Gastroesophageal sphincter (tissue), 4 donors: ENCODE results near the gene SRPK3. TPM values are rescaled to one million over a fixed set of nuclear protein-coding genes. Genes with fewer than 3 reads are reported as not detected.

Experiments used
- ATAC-seq: fragments of 150-250 bp; one replicate; pipeline ENCODE4 v1.9.1; 2016; ENCODE audit warnings: mild to moderate bottlenecking, moderate library complexity
- H3K27ac ChIP-seq, 4 donors: fragments of 200-600 bp; sonication (generic) in 3 of 4; 1 replicate in 3 of 4; 2 replicates in 1 of 4; pipeline ENCODE4 v1.5.1; 2016 to 2019
- H3K27me3 ChIP-seq: fragments of 200-600 bp; sonication (generic); one replicate; pipeline ENCODE4 v1.5.1; 2019
- H3K36me3 ChIP-seq, 2 donors: fragments of 200-600 bp; sonication (generic); one replicate each; pipeline ENCODE4 v1.5.1; 2019; ENCODE audit warnings: control low read depth in 1 of 2
- H3K4me1 ChIP-seq, 3 donors: fragments of 200-600 bp; sonication (generic); 1 replicate in 2 of 3; 2 replicates in 1 of 3; pipeline ENCODE4 v1.5.1; 2016 to 2019; ENCODE audit warnings: control low read depth in 2 of 3
- H3K4me3 ChIP-seq, 2 donors: fragments of 200-600 bp; sonication (generic); one replicate each; pipeline ENCODE4 v1.5.1; 2019; ENCODE audit warnings: mild to moderate bottlenecking in 1 of 2, moderate library complexity in 1 of 2
- H3K9me3 ChIP-seq, 3 donors: fragments of 200-600 bp; sonication (generic); one replicate each; pipeline ENCODE4 v1.5.1; 2017 to 2019; ENCODE audit warnings: control low read depth in 2 of 3
- EP300 ChIP-seq: sonication (generic); formaldehyde crosslinking; IDR thresholded peaks from one replicate; pipeline ENCODE4 v1.6.1; 2017; ENCODE audit warnings: antibody characterized with exemption, mild to moderate bottlenecking
- POLR2A ChIP-seq, 2 donors: fragments of 450-650 bp; IDR thresholded peaks; one replicate each; pipeline ENCODE4 v1.6.1; 2017; ENCODE audit warnings: antibody characterized with exemption in 2 of 2, mild to moderate bottlenecking in 2 of 2, moderate library complexity in 1 of 2
- POLR2AphosphoS5 ChIP-seq: sonication (generic); formaldehyde crosslinking; IDR thresholded peaks from one replicate; pipeline ENCODE4 v1.6.1; 2017; ENCODE audit warnings: antibody characterized with exemption
- WGBS, 2 donors: methylation state at CpG; one replicate each; pipeline ENCODE4 v1.1.5; 2018; ENCODE audit warnings: low coverage in 1 of 2; 5-methylcytosine and 5-hydroxymethylcytosine counted together
- total RNA-seq, 4 donors: library from RNA; depleted of rRNA; stranded (reverse); fragments of >200 nt; gene quantifications; one replicate each; pipeline ENCODE4 v1.1.0, GENCODE V29; 2016
- TF ChIP-seq, protein P1 (sequence below), 4 experiments: fragments of 200-600 bp in 2 of 4; fragments of 450-650 bp in 2 of 4; sonication (generic) in 1 of 4; IDR thresholded peaks; one replicate each; pipeline ENCODE4 v1.5.1; 2017 to 2019; ENCODE audit warnings: antibody characterized with exemption in 4 of 4, mild to moderate bottlenecking in 2 of 4, moderate library complexity in 2 of 4

SRPK3 gene
- total RNA-seq, 4 donors from 2014 or later, result 3.0 to 4.7 (median 4.4) TPM; not detected in 1

DNA sequence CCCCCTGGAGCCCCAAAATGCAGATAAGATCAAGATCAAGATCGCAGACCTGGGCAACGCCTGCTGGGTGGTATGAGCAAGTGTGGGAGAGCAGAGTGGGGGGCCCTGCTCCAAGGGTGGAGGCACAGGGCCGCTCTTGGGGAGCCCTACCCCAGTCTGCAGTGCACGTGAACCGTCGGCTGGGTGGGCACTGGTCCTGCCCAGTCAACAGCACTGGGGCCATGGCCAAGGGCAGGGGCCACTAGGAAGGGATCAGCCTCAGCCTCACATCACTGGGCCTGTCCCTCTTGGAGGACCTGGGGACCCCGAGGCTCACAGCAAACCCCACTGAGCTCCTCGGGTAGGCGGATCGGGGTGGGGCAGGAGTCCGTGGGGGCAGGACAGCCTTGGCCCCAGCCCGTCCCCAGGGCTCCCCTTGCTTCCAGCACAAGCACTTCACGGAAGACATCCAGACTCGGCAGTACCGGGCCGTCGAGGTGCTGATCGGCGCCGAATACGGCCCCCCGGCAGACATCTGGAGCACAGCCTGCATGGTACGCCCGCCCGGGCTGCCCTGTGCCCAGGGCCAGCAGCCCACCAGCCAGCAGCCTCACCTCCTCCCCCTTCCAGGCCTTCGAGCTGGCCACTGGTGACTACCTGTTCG, 3.6 kb downstream of the SRPK3 start:
- no peak for TF ChIP-seq EP300
- TF ChIP-seq, protein P1, sequence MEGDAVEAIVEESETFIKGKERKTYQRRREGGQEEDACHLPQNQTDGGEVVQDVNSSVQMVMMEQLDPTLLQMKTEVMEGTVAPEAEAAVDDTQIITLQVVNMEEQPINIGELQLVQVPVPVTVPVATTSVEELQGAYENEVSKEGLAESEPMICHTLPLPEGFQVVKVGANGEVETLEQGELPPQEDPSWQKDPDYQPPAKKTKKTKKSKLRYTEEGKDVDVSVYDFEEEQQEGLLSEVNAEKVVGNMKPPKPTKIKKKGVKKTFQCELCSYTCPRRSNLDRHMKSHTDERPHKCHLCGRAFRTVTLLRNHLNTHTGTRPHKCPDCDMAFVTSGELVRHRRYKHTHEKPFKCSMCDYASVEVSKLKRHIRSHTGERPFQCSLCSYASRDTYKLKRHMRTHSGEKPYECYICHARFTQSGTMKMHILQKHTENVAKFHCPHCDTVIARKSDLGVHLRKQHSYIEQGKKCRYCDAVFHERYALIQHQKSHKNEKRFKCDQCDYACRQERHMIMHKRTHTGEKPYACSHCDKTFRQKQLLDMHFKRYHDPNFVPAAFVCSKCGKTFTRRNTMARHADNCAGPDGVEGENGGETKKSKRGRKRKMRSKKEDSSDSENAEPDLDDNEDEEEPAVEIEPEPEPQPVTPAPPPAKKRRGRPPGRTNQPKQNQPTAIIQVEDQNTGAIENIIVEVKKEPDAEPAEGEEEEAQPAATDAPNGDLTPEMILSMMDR (IDR thresholded peaks at IDR 0.05), result no peak
- TF ChIP-seq POLR2A (IDR thresholded peaks at IDR 0.05), result no peak
- TF ChIP-seq POLR2AphosphoS5, result no peak
- Histone ChIP-seq H3K4me3 (no peak overlapping the region), H3K36me3 (peaks cover 0 to 56% of the 10 kb centered on the region in 2 donors), H3K9me3 (no peaks in the 10 kb centered on the region), H3K4me1 (peaks cover 0 to 28% (median 0%) of the 10 kb centered on the region in 3 donors), H3K27me3 (no peaks in the 10 kb centered on the region), H3K27ac (no peak overlapping the region)
- ATAC-seq, result no peak
- no CpG with 5 or more reads among the region's 27 CpGs for WGBS, 2 donors

DNA sequence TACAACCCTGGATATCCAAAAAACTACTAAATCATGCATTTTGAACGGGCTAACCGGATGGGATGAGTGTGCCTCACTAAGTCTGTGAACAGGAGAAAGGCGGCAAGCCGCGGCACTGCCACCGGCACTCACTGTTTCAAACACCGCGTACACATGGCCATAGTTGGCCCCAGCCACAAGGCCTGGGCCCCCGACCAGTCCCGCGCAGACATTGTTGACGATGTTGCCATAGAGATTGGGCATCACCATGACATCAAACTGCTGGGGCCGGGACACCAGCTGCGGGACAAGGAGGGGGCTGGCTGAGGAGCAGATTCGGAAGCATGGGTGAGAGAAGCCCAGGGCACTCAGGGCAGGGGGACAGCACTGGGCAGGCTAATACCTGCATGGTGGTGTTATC, 5.8 kb downstream of the SRPK3 start:
- 80% methylated on average over 3 of the region's 15 CpGs; no CpG with 5 or more reads in 1 of the 2 donors for WGBS, 2 donors
- H3K4me3 ChIP-seq, result no peak overlapping the region
- no peaks in the 10 kb centered on the region for H3K9me3 ChIP-seq
- TF ChIP-seq POLR2A (IDR thresholded peaks at IDR 0.05) (no peak), EP300 (no peak), POLR2AphosphoS5 (no peak)
- TF ChIP-seq, protein P1 (IDR thresholded peaks at IDR 0.05), result no peak
- peaks cover 0 to 21% (median 0%) of the 10 kb centered on the region in 3 donors for H3K4me1 ChIP-seq
- H3K36me3 ChIP-seq, result peaks cover 0 to 69% of the 10 kb centered on the region in 2 donors
- H3K27me3 ChIP-seq, result no peaks in the 10 kb centered on the region
- ATAC-seq, result no peak
- no peak overlapping the region for H3K27ac ChIP-seq

GRCh38 chrX:153789654-153790053, 8.8 kb downstream of the SRPK3 start:
- no peaks in the 10 kb centered on the region for H3K27me3 ChIP-seq
- no peak for TF ChIP-seq POLR2A (IDR thresholded peaks at IDR 0.05)
- TF ChIP-seq, protein P1 (IDR thresholded peaks at IDR 0.05), result no peak
- TF ChIP-seq POLR2AphosphoS5, result no peak
- no peak for TF ChIP-seq EP300
- peaks cover 0 to 30% (median 9%) of the 10 kb centered on the region in 3 donors for H3K4me1 ChIP-seq
- no peak overlapping the region for H3K27ac ChIP-seq
- no peak overlapping the region for H3K4me3 ChIP-seq
- H3K36me3 ChIP-seq, result peaks cover 0 to 61% of the 10 kb centered on the region in 2 donors
- ATAC-seq, result no peak
- H3K9me3 ChIP-seq, result no peaks in the 10 kb centered on the region
- no CpG with 5 or more reads among the region's 12 CpGs for WGBS, 2 donors

DNA sequence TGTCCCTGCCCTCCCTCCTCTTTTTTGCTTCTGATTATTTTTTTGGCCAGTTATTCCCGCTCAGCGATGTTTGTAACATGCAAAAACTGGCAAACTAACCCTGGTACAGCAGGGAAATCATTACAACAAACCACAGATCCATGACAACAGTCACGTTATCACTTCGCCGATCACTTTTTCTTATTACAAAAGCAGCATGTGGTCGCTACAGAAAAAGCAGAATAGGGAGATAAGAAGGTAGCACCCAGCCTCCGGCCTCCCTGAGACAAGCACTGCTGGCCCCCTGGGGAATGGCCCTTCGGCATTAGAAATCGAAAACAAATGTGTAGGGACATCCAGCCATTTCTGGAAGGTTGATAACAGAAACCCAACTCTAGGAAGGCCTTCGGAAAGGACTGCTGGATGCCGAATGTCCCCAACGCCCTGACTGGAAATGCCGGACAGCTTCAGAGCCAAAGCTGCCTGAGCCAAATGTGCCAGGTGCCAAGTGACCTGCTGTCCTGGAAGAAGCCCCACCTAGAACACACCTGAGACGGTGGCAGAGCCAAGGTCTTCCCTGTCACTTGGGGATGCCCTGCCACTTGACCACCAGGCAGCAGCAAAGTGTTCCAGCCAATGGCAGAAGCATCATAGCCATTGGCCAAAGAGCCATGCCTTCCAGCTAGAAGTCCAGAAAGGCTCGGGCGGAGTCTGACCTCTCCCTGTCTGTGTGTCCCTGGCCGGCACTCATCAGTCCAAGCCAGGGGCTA, 10.4 kb downstream of the SRPK3 start:
- WGBS, 2 donors, result 76 to 89% methylated on average over 3 to 4 of the region's 17 CpGs
- Histone ChIP-seq H3K27ac (no peak overlapping the region), H3K36me3 (peaks cover 0 to 45% of the 10 kb centered on the region in 2 donors), H3K4me1 (peaks cover 0 to 43% (median 9%) of the 10 kb centered on the region in 3 donors), H3K9me3 (no peaks in the 10 kb centered on the region), H3K27me3 (no peaks in the 10 kb centered on the region), H3K4me3 (no peak overlapping the region)
- no peak for TF ChIP-seq POLR2AphosphoS5
- TF ChIP-seq POLR2A (IDR thresholded peaks at IDR 0.05), result no peak
- no peak for TF ChIP-seq EP300
- TF ChIP-seq, protein P1 (IDR thresholded peaks at IDR 0.05), result no peak
- no peak for ATAC-seq
